Measurements from ENCODE around the gene SLC35E4. TPM values are rescaled to one million over a fixed set of nuclear protein-coding genes. Genes with fewer than 3 reads are reported as not detected.
"Not testable (repeated sequence)": the region's sequence is repeated elsewhere in the genome, so short reads cannot be mapped to it uniquely, and the experiment has no call there.

The SLC35E4 gene
- total RNA-seq, 2 donors from 2014 or later = 0.99 to 3.4 TPM

GRCh38 chr22:30628491-30628890 lies 7.1 kb upstream of the SLC35E4 start:
- Histone ChIP-seq H3K9me3 (no peaks in the 10 kb centered on the region), H3K27ac (no peak overlapping the region), H3K36me3 (replicated peaks in 1 of 2; ENCODE audit: insufficient read depth in 1 of 2, low read depth in 2 of 2) (no peaks in the 10 kb centered on the region), H3K4me3 (no peak overlapping the region), H3K27me3 (no peaks in the 10 kb centered on the region), H3K4me1 (no peaks in the 10 kb centered on the region)
- WGBS, 2 donors = 50 to 74% methylated on average over 2 to 4 of the region's 4 CpGs
- intact Hi-C loops (cut with DNase I) = no loop called here
- TF ChIP-seq CTCF (IDR thresholded peaks at IDR 0.05) (no peak), POLR2A (IDR thresholded peaks at IDR 0.05) (no peak)
- no peak for ATAC-seq
- DNase-seq = no peak

GRCh38 chr22:30631469-30631868 lies 4.1 kb upstream of the SLC35E4 start:
- ATAC-seq; H3K36me3 ChIP-seq (replicated peaks in 1 of 2; ENCODE audit: insufficient read depth in 1 of 2, low read depth in 2 of 2); H3K27ac ChIP-seq; DNase-seq; H3K9me3 ChIP-seq; H3K27me3 ChIP-seq; H3K4me3 ChIP-seq: not testable (repeated sequence)
- intact Hi-C loops (cut with DNase I) = loop anchor here (5.0 kb wide), 1 partner anchor 126 kb away; no protein-coding TSS in a partner anchor
- 88 to 92% methylated on average over 3 to 18 of the region's 31 CpGs for WGBS, 2 donors
- peaks cover 20% of the 10 kb centered on the region for H3K4me1 ChIP-seq

GRCh38 chr22:30634471-30635233 lies 929 bp upstream of the SLC35E4 start:
- no peaks in the 10 kb centered on the region for H3K9me3 ChIP-seq
- peak overlapping the region; percentile 72 to 86 (median 81) for H3K27ac ChIP-seq
- ATAC-seq = peak; percentile 66
- intact Hi-C loops (cut with DNase I) = loop anchor here (5.0 kb wide), 1 partner anchor 123 kb away; no protein-coding TSS in a partner anchor
- peaks cover 34% of the 10 kb centered on the region for H3K4me1 ChIP-seq
- no peak overlapping the region for H3K4me3 ChIP-seq
- no peaks in the 10 kb centered on the region for H3K27me3 ChIP-seq
- WGBS, 2 donors = 10 to 12% methylated on average over 12 to 29 of the region's 29 CpGs
- peak; percentile 83 to 95 (median 91) for TF ChIP-seq CTCF (IDR thresholded peaks at IDR 0.05)
- peak in 1 of 3 donors; percentile 3 for TF ChIP-seq POLR2A (IDR thresholded peaks at IDR 0.05)
- peak; percentile 80 to 83 (median 81) for DNase-seq
- H3K36me3 ChIP-seq (replicated peaks in 1 of 2; ENCODE audit: insufficient read depth in 1 of 2, low read depth in 2 of 2) = no peaks in the 10 kb centered on the region

- Histone ChIP-seq H3K4me3 (peak overlapping the region; percentile 14 to 16), H3K36me3 (replicated peaks in 1 of 2; ENCODE audit: insufficient read depth in 1 of 2, low read depth in 2 of 2) (no peaks in the 10 kb centered on the region), H3K27ac (peak overlapping the region in 3 of 4 donors; percentile 78 to 86 (median 84)), H3K9me3 (no peaks in the 10 kb centered on the region), H3K4me1 (peaks cover 34% of the 10 kb centered on the region), H3K27me3 (no peaks in the 10 kb centered on the region)
- peak; percentile 14 for ATAC-seq
- peak; percentile 38 to 56 (median 45) for DNase-seq
- intact Hi-C loops (cut with DNase I) = no loop called here
- no peak for TF ChIP-seq POLR2A (IDR thresholded peaks at IDR 0.05)
- no peak for TF ChIP-seq CTCF (IDR thresholded peaks at IDR 0.05)
- WGBS, 2 donors = 51 to 60% methylated on average over 7 to 42 of the region's 45 CpGs
Observed at GRCh38 chr22:30636226-30637077, 871 bp downstream of the SLC35E4 start.

GRCh38 chr22:30637701-30638114 lies 2.1 kb downstream of the SLC35E4 start:
- no peak overlapping the region for H3K4me3 ChIP-seq
- DNase-seq = no peak
- no peaks in the 10 kb centered on the region for H3K27me3 ChIP-seq
- H3K27ac ChIP-seq = no peak overlapping the region
- no peak for ATAC-seq
- WGBS, 2 donors = 29 to 44% methylated on average over 1 of the region's 1 CpG
- intact Hi-C loops (cut with DNase I) = no loop called here
- no peaks in the 10 kb centered on the region for H3K36me3 ChIP-seq (replicated peaks in 1 of 2; ENCODE audit: insufficient read depth in 1 of 2, low read depth in 2 of 2)
- TF ChIP-seq CTCF (IDR thresholded peaks at IDR 0.05) (no peak), POLR2A (IDR thresholded peaks at IDR 0.05) (no peak)
- H3K9me3 ChIP-seq = no peaks in the 10 kb centered on the region
- peaks cover 34% of the 10 kb centered on the region for H3K4me1 ChIP-seq

Data from body of pancreas (tissue), 4 donors.